WTC11 (cell line): Measurements from ENCODE around the gene GAGE12G.
"Not testable (repeated sequence)": the region's sequence is repeated elsewhere in the genome, so short reads cannot be mapped to it uniquely, and the experiment has no call there.

ENCODE experiments used
- ATF2 ChIP-seq: sonication (generic); formaldehyde crosslinking; IDR thresholded peaks from 2 replicates; pipeline ENCODE4 v1.8.1; 2022; ENCODE audit warnings: low read depth, missing genetic modification reagents, borderline replicate concordance
- CTCF ChIP-seq: fragments of 200-600 bp; IDR thresholded peaks from 2 replicates; pipeline ENCODE4 v1.8.0; 2022; ENCODE audit warnings: antibody characterized with exemption
- ERG ChIP-seq: fragments of 250-450 bp; sonication (Bioruptor Pico); IDR thresholded peaks from 2 replicates; pipeline ENCODE4 v1.8.0; 2021; ENCODE audit warnings: mild to moderate bottlenecking
- JUN ChIP-seq: sonication (generic); formaldehyde crosslinking; IDR thresholded peaks from 2 replicates; pipeline ENCODE4 v1.8.0; 2023; ENCODE audit warnings: mild to moderate bottlenecking, missing genetic modification reagents
- NFATC4 ChIP-seq: fragments of 250-450 bp; sonication (Bioruptor Pico); IDR thresholded peaks from 2 replicates; pipeline ENCODE4 v1.9.0; 2021; ENCODE audit warnings: mild to moderate bottlenecking
- NFE2L1 ChIP-seq: sonication (generic); formaldehyde crosslinking; IDR thresholded peaks from 2 replicates; pipeline ENCODE4 v1.8.1; 2023; ENCODE audit warnings: missing genetic modification reagents
- PREB ChIP-seq: sonication (generic); formaldehyde crosslinking; IDR thresholded peaks from 2 replicates; pipeline ENCODE4 v1.8.1; 2022; ENCODE audit warnings: mild to moderate bottlenecking, missing genetic modification reagents, moderate library complexity, borderline replicate concordance
- TF ChIP-seq, protein P1 (sequence below): sonication (generic); formaldehyde crosslinking; IDR thresholded peaks from 2 replicates; pipeline ENCODE4 v1.8.0; 2023; ENCODE audit warnings: mild to moderate bottlenecking, missing genetic modification reagents
- TF ChIP-seq, protein P2 (sequence below): fragments of 250-450 bp; sonication (Bioruptor Pico); IDR thresholded peaks from 2 replicates; pipeline ENCODE4 v1.9.0; 2021; ENCODE audit warnings: mild to moderate bottlenecking

DNA sequence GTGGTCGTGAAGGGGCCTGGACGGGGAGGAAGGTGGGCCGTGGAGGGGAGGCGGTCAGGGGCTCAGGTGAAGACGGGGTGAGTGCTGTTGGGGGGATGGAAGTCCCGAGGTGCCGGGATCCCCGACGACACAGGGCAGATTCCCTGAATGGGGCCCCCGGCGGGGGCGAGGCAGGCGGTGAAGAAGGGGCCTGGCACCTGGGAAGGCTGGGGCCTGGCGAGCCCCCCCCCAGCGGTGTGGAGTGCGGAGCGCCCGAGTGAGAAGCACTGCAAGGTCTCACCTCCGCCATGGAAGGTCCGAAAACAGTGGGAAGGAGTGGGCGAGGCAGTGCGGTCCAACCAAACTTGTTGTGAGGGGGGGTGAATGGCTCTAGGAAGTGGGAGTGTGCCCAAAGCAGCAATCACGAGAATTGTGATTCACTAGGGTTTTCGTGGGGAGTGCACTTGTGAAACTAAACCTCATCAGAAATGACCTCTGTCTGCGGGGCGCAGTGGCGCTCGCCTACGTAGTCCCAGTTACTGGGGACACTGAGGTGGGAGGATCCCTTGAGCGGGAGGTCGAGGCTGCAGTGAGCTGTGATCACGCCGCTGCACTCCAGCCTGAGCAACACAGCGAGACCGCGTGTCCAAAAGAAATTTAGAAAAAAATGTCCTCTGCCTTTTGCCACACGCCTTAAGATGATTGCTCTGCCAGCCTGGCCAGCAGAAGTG, 19.7 kb downstream of the GAGE12G start:
- not testable (repeated sequence) for TF ChIP-seq NFE2L1; NFATC4 (CRISPR knock-in tag); JUN; ATF2 (CRISPR knock-in tag); CTCF; ERG (CRISPR knock-in tag); PREB (CRISPR knock-in tag)
- TF ChIP-seq, protein P1, sequence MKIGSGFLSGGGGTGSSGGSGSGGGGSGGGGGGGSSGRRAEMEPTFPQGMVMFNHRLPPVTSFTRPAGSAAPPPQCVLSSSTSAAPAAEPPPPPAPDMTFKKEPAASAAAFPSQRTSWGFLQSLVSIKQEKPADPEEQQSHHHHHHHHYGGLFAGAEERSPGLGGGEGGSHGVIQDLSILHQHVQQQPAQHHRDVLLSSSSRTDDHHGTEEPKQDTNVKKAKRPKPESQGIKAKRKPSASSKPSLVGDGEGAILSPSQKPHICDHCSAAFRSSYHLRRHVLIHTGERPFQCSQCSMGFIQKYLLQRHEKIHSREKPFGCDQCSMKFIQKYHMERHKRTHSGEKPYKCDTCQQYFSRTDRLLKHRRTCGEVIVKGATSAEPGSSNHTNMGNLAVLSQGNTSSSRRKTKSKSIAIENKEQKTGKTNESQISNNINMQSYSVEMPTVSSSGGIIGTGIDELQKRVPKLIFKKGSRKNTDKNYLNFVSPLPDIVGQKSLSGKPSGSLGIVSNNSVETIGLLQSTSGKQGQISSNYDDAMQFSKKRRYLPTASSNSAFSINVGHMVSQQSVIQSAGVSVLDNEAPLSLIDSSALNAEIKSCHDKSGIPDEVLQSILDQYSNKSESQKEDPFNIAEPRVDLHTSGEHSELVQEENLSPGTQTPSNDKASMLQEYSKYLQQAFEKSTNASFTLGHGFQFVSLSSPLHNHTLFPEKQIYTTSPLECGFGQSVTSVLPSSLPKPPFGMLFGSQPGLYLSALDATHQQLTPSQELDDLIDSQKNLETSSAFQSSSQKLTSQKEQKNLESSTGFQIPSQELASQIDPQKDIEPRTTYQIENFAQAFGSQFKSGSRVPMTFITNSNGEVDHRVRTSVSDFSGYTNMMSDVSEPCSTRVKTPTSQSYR = not testable (repeated sequence)
- TF ChIP-seq, protein P2, sequence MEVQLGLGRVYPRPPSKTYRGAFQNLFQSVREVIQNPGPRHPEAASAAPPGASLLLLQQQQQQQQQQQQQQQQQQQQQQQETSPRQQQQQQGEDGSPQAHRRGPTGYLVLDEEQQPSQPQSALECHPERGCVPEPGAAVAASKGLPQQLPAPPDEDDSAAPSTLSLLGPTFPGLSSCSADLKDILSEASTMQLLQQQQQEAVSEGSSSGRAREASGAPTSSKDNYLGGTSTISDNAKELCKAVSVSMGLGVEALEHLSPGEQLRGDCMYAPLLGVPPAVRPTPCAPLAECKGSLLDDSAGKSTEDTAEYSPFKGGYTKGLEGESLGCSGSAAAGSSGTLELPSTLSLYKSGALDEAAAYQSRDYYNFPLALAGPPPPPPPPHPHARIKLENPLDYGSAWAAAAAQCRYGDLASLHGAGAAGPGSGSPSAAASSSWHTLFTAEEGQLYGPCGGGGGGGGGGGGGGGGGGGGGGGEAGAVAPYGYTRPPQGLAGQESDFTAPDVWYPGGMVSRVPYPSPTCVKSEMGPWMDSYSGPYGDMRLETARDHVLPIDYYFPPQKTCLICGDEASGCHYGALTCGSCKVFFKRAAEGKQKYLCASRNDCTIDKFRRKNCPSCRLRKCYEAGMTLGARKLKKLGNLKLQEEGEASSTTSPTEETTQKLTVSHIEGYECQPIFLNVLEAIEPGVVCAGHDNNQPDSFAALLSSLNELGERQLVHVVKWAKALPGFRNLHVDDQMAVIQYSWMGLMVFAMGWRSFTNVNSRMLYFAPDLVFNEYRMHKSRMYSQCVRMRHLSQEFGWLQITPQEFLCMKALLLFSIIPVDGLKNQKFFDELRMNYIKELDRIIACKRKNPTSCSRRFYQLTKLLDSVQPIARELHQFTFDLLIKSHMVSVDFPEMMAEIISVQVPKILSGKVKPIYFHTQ = not testable (repeated sequence)
